ENCODE results near the gene USP17L22.
"Not testable (repeated sequence)": the region's sequence is repeated elsewhere in the genome, so short reads cannot be mapped to it uniquely, and the experiment has no call there.

USP17L22 gene

GRCh38 chr4:9267319-9267718 lies at the start of gene USP17L22:
TSS of gene USP17L22 (plus strand) at chr4:9267619. CDS start at chr4:9267619, 0 bp downstream.
- not testable (repeated sequence) for DNase-seq

- DNase-seq: not testable (repeated sequence)
Observed at GRCh38 chr4:9219852-9220251, 47.6 kb upstream of the USP17L22 start, which contains the start of gene USP17L12. TSS of gene USP17L12 (plus strand) at chr4:9220152. CDS start at chr4:9220152, 0 bp downstream.

- DNase-seq: not testable (repeated sequence)
Observed at GRCh38 chr4:9224596-9224995, 42.8 kb upstream of the USP17L22 start, which contains the start of gene USP17L13. TSS of gene USP17L13 (plus strand) at chr4:9224896. CDS start at chr4:9224896, 0 bp downstream.

GRCh38 chr4:9230249-9230648 lies 37.2 kb upstream of the USP17L22 start:
- DNase-seq: not testable (repeated sequence)

GRCh38 chr4:9234085-9234484 lies 33.3 kb upstream of the USP17L22 start, which contains the start of gene USP17L15:
TSS of gene USP17L15 (plus strand) at chr4:9234385. CDS start at chr4:9234385, 0 bp downstream.
- not testable (repeated sequence) for DNase-seq

- not testable (repeated sequence) for DNase-seq
Observed at GRCh38 chr4:9238461-9238860, 29.0 kb upstream of the USP17L22 start.

GRCh38 chr4:9243579-9243978 lies 23.8 kb upstream of the USP17L22 start, which contains the start of gene USP17L17:
TSS of gene USP17L17 (plus strand) at chr4:9243879. CDS start at chr4:9243879, 0 bp downstream.
- not testable (repeated sequence) for DNase-seq

- DNase-seq: not testable (repeated sequence)
Observed at GRCh38 chr4:9247953-9248680, 19.3 kb upstream of the USP17L22 start, which contains the start of gene USP17L18. TSS of gene USP17L18 (plus strand) at chr4:9248630. CDS start at chr4:9248630, 0 bp downstream.

- not testable (repeated sequence) for DNase-seq
Observed at GRCh38 chr4:9253078-9253477, 14.3 kb upstream of the USP17L22 start, which contains the start of gene USP17L19. TSS of gene USP17L19 (plus strand) at chr4:9253378. CDS start at chr4:9253378, 0 bp downstream.

GRCh38 chr4:9257824-9258223 lies 9.6 kb upstream of the USP17L22 start, which contains the start of gene USP17L20:
TSS of gene USP17L20 (plus strand) at chr4:9258124. CDS start at chr4:9258124, 0 bp downstream.
- DNase-seq: not testable (repeated sequence)

- not testable (repeated sequence) for DNase-seq
Observed at GRCh38 chr4:9262572-9262971, 4.8 kb upstream of the USP17L22 start, which contains the start of gene USP17L21. TSS of gene USP17L21 (plus strand) at chr4:9262872. CDS start at chr4:9262872, 0 bp downstream.

- not testable (repeated sequence) for DNase-seq
Observed at GRCh38 chr4:9271719-9272118, 4.3 kb downstream of the USP17L22 start.

Data from NCI-H146 (cell line).